Stimulated activated CD8-positive, alpha-beta memory T cell treated with anti-CD3 and anti-CD28 coated beads, Interleukin-2, amount 100 ng/mL, for 48 hours (primary cell): ENCODE data around the gene RC3H1.

Experiments
- DNase-seq, 2 donors: peaks; one replicate each; pipeline ENCODE4 v3.0.0-alpha.2; 2020; ENCODE audit warnings: low read depth in 2 of 2

The RC3H1 gene

GRCh38 chr1:173887627-173888026 is 134.5 kb downstream of the RC3H1 start:
- DNase-seq, result no peak

DNA sequence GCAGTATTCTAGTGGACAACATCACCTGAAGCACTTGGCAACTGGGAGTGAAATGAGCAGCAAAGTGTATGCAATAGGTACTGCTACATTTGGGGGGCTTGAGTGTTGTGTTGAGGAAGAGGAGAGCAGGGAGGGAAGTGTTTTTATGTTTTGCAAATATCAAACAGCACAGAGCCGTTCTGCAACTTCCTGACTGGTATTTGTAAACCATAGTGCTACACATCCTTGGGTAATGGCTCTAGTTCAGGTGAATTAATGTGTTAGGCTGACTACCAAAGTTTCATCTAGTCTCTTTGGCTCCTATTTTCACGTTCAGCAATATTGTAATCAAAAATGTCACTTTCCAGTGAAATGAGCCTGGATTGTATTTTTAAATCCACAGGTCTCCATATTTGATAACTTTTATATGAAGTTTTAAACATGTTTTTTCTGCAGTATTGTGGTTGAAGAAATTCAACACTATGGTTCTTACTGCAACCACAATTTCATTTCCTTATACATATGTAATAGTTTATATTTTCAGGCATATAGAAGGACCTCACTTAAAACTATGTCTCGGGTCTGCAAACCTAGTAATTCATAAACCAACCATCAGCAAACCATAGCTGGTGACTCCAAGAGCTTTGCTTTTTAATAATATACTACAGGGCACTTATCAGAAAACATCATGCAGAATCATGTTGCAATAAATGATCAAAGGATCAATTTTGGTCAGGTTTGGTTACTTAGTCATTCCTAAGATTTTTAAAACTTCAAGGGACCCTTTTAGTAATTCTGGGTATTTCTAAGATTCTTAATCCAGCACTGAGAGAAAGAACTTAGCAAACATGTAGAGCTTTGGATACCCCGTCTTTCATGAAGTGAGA is 135.2 kb downstream of the RC3H1 start:
- DNase-seq, result no peak

DNA sequence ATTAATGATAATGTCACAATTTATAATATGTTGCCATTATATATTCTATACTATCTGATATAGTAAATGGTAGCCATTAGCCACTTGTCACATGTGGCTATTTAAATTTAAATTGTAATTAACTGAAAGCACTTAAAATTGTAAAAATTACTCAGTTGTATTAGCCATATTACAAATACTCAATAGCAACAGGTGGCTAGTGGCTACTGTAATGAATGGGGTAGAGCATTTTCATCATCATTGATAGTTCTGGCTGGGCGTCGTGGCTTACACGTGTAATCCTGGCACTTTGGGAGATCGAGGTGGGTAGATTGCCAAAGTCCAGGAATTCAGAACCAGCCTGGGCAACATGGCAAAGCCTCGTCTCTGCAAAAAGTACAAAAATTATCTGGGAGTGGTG is 137.5 kb downstream of the RC3H1 start:
- DNase-seq, result no peak
